Esophagus squamous epithelium (tissue), 5 donors: ENCODE data around the gene MSMB. TPM values are rescaled to one million over a fixed set of nuclear protein-coding genes. Genes with fewer than 3 reads are reported as not detected.

Experiments
- DNase-seq: peaks from one replicate; lab custom pipeline; 2025; lab: John Stamatoyannopoulos, UW
- H3K27ac ChIP-seq, 4 donors: fragments of 200-600 bp; sonication (generic); one replicate each; pipeline ENCODE4 v1.5.1; 2016 to 2019; ENCODE audit warnings: mild to moderate bottlenecking in 1 of 4
- H3K27me3 ChIP-seq, 4 donors: fragments of 200-600 bp; sonication (generic); 1 replicate in 3 of 4; 2 replicates in 1 of 4; pipeline versions ENCODE4 v1.5.1 to v1.6.0; 2017 to 2021; ENCODE audit warnings: antibody characterized with exemption in 1 of 4
- H3K36me3 ChIP-seq, 3 donors: fragments of 200-600 bp; sonication (generic); one replicate each; pipeline ENCODE4 v1.5.1; 2016 to 2019
- H3K4me1 ChIP-seq, 3 donors: fragments of 200-600 bp; sonication (generic); one replicate each; pipeline ENCODE4 v1.5.1; 2017 to 2019
- H3K4me3 ChIP-seq, 4 donors: fragments of 200-600 bp; sonication (generic); 1 replicate in 3 of 4; 2 replicates in 1 of 4; pipeline ENCODE4 v1.5.1; 2016 to 2019; ENCODE audit warnings: mild to moderate bottlenecking in 2 of 4, moderate library complexity in 1 of 4
- H3K9me3 ChIP-seq, 3 donors: fragments of 200-600 bp; sonication (generic); one replicate each; pipeline ENCODE4 v1.5.1; 2016 to 2019
- CTCF ChIP-seq, 6 experiments: fragments of 450-650 bp in 4 of 6; fragments of 200-600 bp in 2 of 6; sonication (generic) in 2 of 6; IDR thresholded peaks; one replicate each; pipeline ENCODE4 v1.5.1; 2016 to 2019; ENCODE audit warnings: antibody characterized with exemption in 6 of 6, mild to moderate bottlenecking in 4 of 6, moderate library complexity in 4 of 6
- POLR2A ChIP-seq, 4 donors: fragments of 450-650 bp; IDR thresholded peaks; one replicate each; pipeline ENCODE4 v1.6.1; 2017; ENCODE audit warnings: antibody characterized with exemption in 4 of 4, mild to moderate bottlenecking in 4 of 4, moderate library complexity in 3 of 4
- WGBS, 2 donors: methylation state at CpG; one replicate each; pipeline ENCODE4 v1.1.5; 2018; 5-methylcytosine and 5-hydroxymethylcytosine counted together
- intact Hi-C: fragments of 100-400 bp; cut with DNase I; formaldehyde crosslinking; loops from one replicate; pipeline ENCODE4 v1.15.0; 2022
- total RNA-seq, 4 donors: library from RNA; depleted of rRNA; stranded (reverse); fragments of >200 nt; gene quantifications; one replicate each; pipeline ENCODE4 v1.1.0, GENCODE V29; 2016
- donor health status: DM: yes; HTN: yes; CAD: no.

The MSMB gene
- total RNA-seq, 4 donors from 2014 or later = 8.4 TPM; not detected in 3

- H3K27ac ChIP-seq = no peak overlapping the region
- intact Hi-C loops = no loop called here
Measured at GRCh38 chr10:46026106-46026505, 20.0 kb downstream of the MSMB start.

GRCh38 chr10:46025406-46025805, 20.7 kb downstream of the MSMB start:
- Histone ChIP-seq H3K4me1 (peaks cover 45 to 95% (median 62%) of the 10 kb centered on the region in 3 donors), H3K4me3 (no peak overlapping the region), H3K9me3 (no peaks in the 10 kb centered on the region), H3K36me3 (no peaks in the 10 kb centered on the region), H3K27ac (peak overlapping the region in 2 of 4 donors; percentile 2 to 3), H3K27me3 (no peaks in the 10 kb centered on the region)
- WGBS, 2 donors = 50 to 78% methylated on average over 2 of the region's 2 CpGs
- TF ChIP-seq CTCF (IDR thresholded peaks at IDR 0.05) (no peak), POLR2A (IDR thresholded peaks at IDR 0.05) (no peak)
- DNase-seq = no peak
- intact Hi-C loops = no loop called here

More at GRCh38 chr10:46026106-46026505, 20.0 kb downstream of the MSMB start:
- Histone ChIP-seq H3K4me3 (no peak overlapping the region), H3K4me1 (peaks cover 49 to 94% (median 61%) of the 10 kb centered on the region in 3 donors), H3K27me3 (no peaks in the 10 kb centered on the region), H3K36me3 (no peaks in the 10 kb centered on the region), H3K9me3 (no peaks in the 10 kb centered on the region)
- no peak for TF ChIP-seq POLR2A (IDR thresholded peaks at IDR 0.05)
- no peak for TF ChIP-seq CTCF (IDR thresholded peaks at IDR 0.05)
- no peak for DNase-seq

- no peaks in the 10 kb centered on the region for H3K36me3 ChIP-seq
- no peaks in the 10 kb centered on the region for H3K9me3 ChIP-seq
- intact Hi-C loops = no loop called here
- H3K27ac ChIP-seq = peak overlapping the region in 2 of 4 donors; percentile 2 to 3
- peaks cover 50 to 100% (median 67%) of the 10 kb centered on the region in 3 donors for H3K4me1 ChIP-seq
- no peak for DNase-seq
- H3K27me3 ChIP-seq = no peaks in the 10 kb centered on the region
- no peak overlapping the region for H3K4me3 ChIP-seq
- TF ChIP-seq CTCF (IDR thresholded peaks at IDR 0.05) = no peak
- TF ChIP-seq POLR2A (IDR thresholded peaks at IDR 0.05) = no peak
Measured at GRCh38 chr10:46024948-46025347, 21.1 kb downstream of the MSMB start.

GRCh38 chr10:46022978-46023702, 22.9 kb downstream of the MSMB start:
- 0 to 4% methylated on average over 7 to 17 of the region's 49 CpGs for WGBS, 2 donors
- peaks cover 44 to 100% (median 70%) of the 10 kb centered on the region in 3 donors for H3K4me1 ChIP-seq
- TF ChIP-seq CTCF (IDR thresholded peaks at IDR 0.05) = peak in 1 of 6 experiments; percentile 4
- TF ChIP-seq POLR2A (IDR thresholded peaks at IDR 0.05) = peak in 2 of 4 donors; percentile 52 to 63

GRCh38 chr10:46020344-46020657, 25.8 kb downstream of the MSMB start:
- DNase-seq = no peak
- peaks cover 23 to 94% (median 56%) of the 10 kb centered on the region in 3 donors for H3K4me1 ChIP-seq
- peaks cover 0 to 21% (median 3%) of the 10 kb centered on the region in 3 donors for H3K36me3 ChIP-seq
- H3K9me3 ChIP-seq = no peaks in the 10 kb centered on the region
- H3K4me3 ChIP-seq = no peak overlapping the region
- intact Hi-C loops = no loop called here
- H3K27me3 ChIP-seq = no peaks in the 10 kb centered on the region
- peak overlapping the region in 3 of 4 donors; percentile 27 to 45 (median 40) for H3K27ac ChIP-seq
- TF ChIP-seq CTCF (IDR thresholded peaks at IDR 0.05) (no peak), POLR2A (IDR thresholded peaks at IDR 0.05) (no peak)
- 81% methylated on average over 3 of the region's 3 CpGs for WGBS, 2 donors

More at GRCh38 chr10:46022978-46023702, 22.9 kb downstream of the MSMB start:
- Histone ChIP-seq H3K27me3 (no peaks in the 10 kb centered on the region), H3K36me3 (no peaks in the 10 kb centered on the region), H3K9me3 (no peaks in the 10 kb centered on the region), H3K4me3 (peak overlapping the region; percentile 50 to 85 (median 67)), H3K27ac (peak overlapping the region; percentile 78 to 93 (median 91))
- DNase-seq = peak; percentile 40
- intact Hi-C loops = no loop called here
